ENCODE results near the gene TAB2. TPM values are rescaled to one million over a fixed set of nuclear protein-coding genes. Genes with fewer than 3 reads are reported as not detected.
"Not testable (repeated sequence)": the region's sequence is repeated elsewhere in the genome, so short reads cannot be mapped to it uniquely, and the experiment has no call there.

Gene TAB2
- total and polyA plus RNA-seq, 5 donors from 2014 or later, result 21.6 to 180 (median 22.3) TPM

GRCh38 chr6:149313861-149314260, 3.7 kb upstream of the TAB2 start:
- no peak overlapping the region for H3K27ac ChIP-seq (ENCODE audit: insufficient read depth, low read length, poor library complexity, severe bottlenecking)
- H3K4me3 Mint-ChIP-seq, result peak overlapping the region in 2 of 4 donors; percentile 13 to 64
- no peaks in the 10 kb centered on the region for H3K9me3 ChIP-seq (ENCODE audit: control insufficient read depth in 2 of 2, low read length in 2 of 2)
- no peaks in the 10 kb centered on the region for H3K27me3 Mint-ChIP-seq
- peaks cover 0 to 3% (median 0%) of the 10 kb centered on the region in 7 donors for H3K9me3 Mint-ChIP-seq
- peaks cover 0 to 21% (median 15%) of the 10 kb centered on the region in 4 donors for H3K4me1 Mint-ChIP-seq
- DNase-seq (no peak), ATAC-seq (ENCODE audit: low read depth in 2 of 2) (no peak)
- H3K4me1 ChIP-seq (ENCODE audit: control insufficient read depth, insufficient read depth, low read length, poor library complexity, severe bottlenecking), result peaks cover 14% of the 10 kb centered on the region
- H3K36me3 ChIP-seq (ENCODE audit: control insufficient read depth, insufficient read depth, low read length), result no peaks in the 10 kb centered on the region
- H3K4me3 ChIP-seq (ENCODE audit: low read depth, low read length), result no peak overlapping the region
- no peaks in the 10 kb centered on the region for H3K27me3 ChIP-seq (ENCODE audit: control insufficient read depth, insufficient read depth, low read length)
- no peak overlapping the region for H3K27ac Mint-ChIP-seq
- no peaks in the 10 kb centered on the region for H3K36me3 Mint-ChIP-seq

DNA sequence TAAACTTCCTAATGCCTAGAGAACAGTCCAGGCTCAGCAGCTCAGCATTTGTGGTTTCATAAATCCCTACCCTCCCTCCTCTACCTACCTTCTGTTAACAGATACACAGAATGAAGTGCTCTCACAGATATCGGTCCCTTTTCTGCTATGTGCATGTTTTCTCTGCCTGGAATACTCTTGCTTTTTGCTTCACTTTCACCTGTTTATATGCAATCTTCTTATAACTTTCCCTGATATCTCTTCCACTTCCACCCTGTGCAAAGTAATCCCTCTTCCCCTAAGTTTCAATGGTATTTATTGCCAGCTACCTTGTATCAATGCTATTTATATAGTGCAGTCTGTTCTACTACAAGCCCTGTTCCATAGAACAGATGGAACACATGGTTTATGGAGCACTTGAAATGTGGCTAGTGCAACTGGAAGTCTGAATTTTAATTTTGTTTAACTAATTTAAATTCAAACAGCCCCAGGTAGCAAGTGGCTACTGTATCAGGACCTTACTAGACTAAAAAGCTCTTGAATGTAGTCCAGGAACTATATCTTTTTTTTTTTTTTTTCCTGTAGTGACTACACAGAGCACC, 3.1 kb upstream of the TAB2 start:
- Histone ChIP-seq H3K9me3 (ENCODE audit: control insufficient read depth in 2 of 2, low read length in 2 of 2) (no peaks in the 10 kb centered on the region), H3K36me3 (ENCODE audit: control insufficient read depth, insufficient read depth, low read length) (no peaks in the 10 kb centered on the region), H3K27me3 (ENCODE audit: control insufficient read depth, insufficient read depth, low read length) (no peaks in the 10 kb centered on the region), H3K4me3 (ENCODE audit: low read depth, low read length) (no peak overlapping the region), H3K4me1 (ENCODE audit: control insufficient read depth, insufficient read depth, low read length, poor library complexity, severe bottlenecking) (peaks cover 19% of the 10 kb centered on the region), H3K27ac (ENCODE audit: insufficient read depth, low read length, poor library complexity, severe bottlenecking) (no peak overlapping the region)
- DNase-seq, result no peak
- peaks cover 0 to 22% (median 16%) of the 10 kb centered on the region in 4 donors for H3K4me1 Mint-ChIP-seq
- no peaks in the 10 kb centered on the region for H3K27me3 Mint-ChIP-seq
- no peak for ATAC-seq (ENCODE audit: low read depth in 2 of 2)
- H3K36me3 Mint-ChIP-seq, result no peaks in the 10 kb centered on the region
- H3K27ac Mint-ChIP-seq, result no peak overlapping the region
- peak overlapping the region in 2 of 4 donors; percentile 13 to 64 for H3K4me3 Mint-ChIP-seq
- peaks cover 0 to 3% (median 0%) of the 10 kb centered on the region in 7 donors for H3K9me3 Mint-ChIP-seq

- Mint-ChIP-seq H3K27me3 (no peaks in the 10 kb centered on the region), H3K36me3 (no peaks in the 10 kb centered on the region), H3K4me3 (peak overlapping the region; percentile 84 to 93 (median 86)), H3K4me1 (peaks cover under 1 to 34% (median 17%) of the 10 kb centered on the region in 4 donors), H3K27ac (peak overlapping the region; percentile 70 to 80 (median 71)), H3K9me3 (peaks cover 0 to 3% (median 0%) of the 10 kb centered on the region in 7 donors)
- Histone ChIP-seq H3K9me3 (ENCODE audit: control insufficient read depth in 2 of 2, low read length in 2 of 2) (no peaks in the 10 kb centered on the region), H3K36me3 (ENCODE audit: control insufficient read depth, insufficient read depth, low read length) (no peaks in the 10 kb centered on the region), H3K27ac (ENCODE audit: insufficient read depth, low read length, poor library complexity, severe bottlenecking) (peak overlapping the region; percentile 94), H3K4me3 (ENCODE audit: low read depth, low read length) (peak overlapping the region; percentile 88), H3K4me1 (ENCODE audit: control insufficient read depth, insufficient read depth, low read length, poor library complexity, severe bottlenecking) (peaks cover 36% of the 10 kb centered on the region), H3K27me3 (ENCODE audit: control insufficient read depth, insufficient read depth, low read length) (no peaks in the 10 kb centered on the region)
- ATAC-seq (ENCODE audit: low read depth in 2 of 2) (no peak), DNase-seq (no peak)
Measured at GRCh38 chr6:149316108-149316727, 1.3 kb upstream of the TAB2 start.

GRCh38 chr6:149316740-149317643, 520 bp upstream of the TAB2 start:
- ATAC-seq (ENCODE audit: low read depth in 2 of 2) (peak; percentile 78 to 82), DNase-seq (peak; percentile 86 to 97 (median 91))
- peaks cover 43% of the 10 kb centered on the region for H3K4me1 ChIP-seq (ENCODE audit: control insufficient read depth, insufficient read depth, low read length, poor library complexity, severe bottlenecking)
- H3K4me3 ChIP-seq (ENCODE audit: low read depth, low read length), result peak overlapping the region; percentile 88
- no peaks in the 10 kb centered on the region for H3K27me3 Mint-ChIP-seq
- H3K36me3 Mint-ChIP-seq, result no peaks in the 10 kb centered on the region
- H3K9me3 ChIP-seq (ENCODE audit: control insufficient read depth in 2 of 2, low read length in 2 of 2), result no peaks in the 10 kb centered on the region
- peak overlapping the region; percentile 84 to 93 (median 86) for H3K4me3 Mint-ChIP-seq
- peaks cover 8 to 42% (median 22%) of the 10 kb centered on the region in 4 donors for H3K4me1 Mint-ChIP-seq
- no peaks in the 10 kb centered on the region for H3K36me3 ChIP-seq (ENCODE audit: control insufficient read depth, insufficient read depth, low read length)
- H3K27ac Mint-ChIP-seq, result peak overlapping the region; percentile 70 to 80 (median 71)
- peak overlapping the region; percentile 94 for H3K27ac ChIP-seq (ENCODE audit: insufficient read depth, low read length, poor library complexity, severe bottlenecking)
- peaks cover 0 to 3% (median 0%) of the 10 kb centered on the region in 7 donors for H3K9me3 Mint-ChIP-seq
- no peaks in the 10 kb centered on the region for H3K27me3 ChIP-seq (ENCODE audit: control insufficient read depth, insufficient read depth, low read length)

GRCh38 chr6:149318581-149319286, 1.2 kb downstream of the TAB2 start:
- Histone ChIP-seq H3K9me3 (ENCODE audit: control insufficient read depth in 2 of 2, low read length in 2 of 2) (no peaks in the 10 kb centered on the region), H3K4me3 (ENCODE audit: low read depth, low read length) (peak overlapping the region; percentile 96), H3K36me3 (ENCODE audit: control insufficient read depth, insufficient read depth, low read length) (no peaks in the 10 kb centered on the region), H3K27ac (ENCODE audit: insufficient read depth, low read length, poor library complexity, severe bottlenecking) (peak overlapping the region; percentile 94), H3K27me3 (ENCODE audit: control insufficient read depth, insufficient read depth, low read length) (no peaks in the 10 kb centered on the region), H3K4me1 (ENCODE audit: control insufficient read depth, insufficient read depth, low read length, poor library complexity, severe bottlenecking) (peaks cover 61% of the 10 kb centered on the region)
- peaks cover 0 to 3% (median 0%) of the 10 kb centered on the region in 7 donors for H3K9me3 Mint-ChIP-seq
- peak overlapping the region; percentile 86 to 95 (median 93) for H3K27ac Mint-ChIP-seq
- no peaks in the 10 kb centered on the region for H3K27me3 Mint-ChIP-seq
- peak in 2 of 3 donors; percentile 56 to 88 for DNase-seq
- H3K4me3 Mint-ChIP-seq, result peak overlapping the region; percentile 91 to 98 (median 94)
- H3K36me3 Mint-ChIP-seq, result no peaks in the 10 kb centered on the region
- ATAC-seq (ENCODE audit: low read depth in 2 of 2), result peak; percentile 18 to 22
- H3K4me1 Mint-ChIP-seq, result peaks cover 24 to 49% (median 30%) of the 10 kb centered on the region in 4 donors

DNA sequence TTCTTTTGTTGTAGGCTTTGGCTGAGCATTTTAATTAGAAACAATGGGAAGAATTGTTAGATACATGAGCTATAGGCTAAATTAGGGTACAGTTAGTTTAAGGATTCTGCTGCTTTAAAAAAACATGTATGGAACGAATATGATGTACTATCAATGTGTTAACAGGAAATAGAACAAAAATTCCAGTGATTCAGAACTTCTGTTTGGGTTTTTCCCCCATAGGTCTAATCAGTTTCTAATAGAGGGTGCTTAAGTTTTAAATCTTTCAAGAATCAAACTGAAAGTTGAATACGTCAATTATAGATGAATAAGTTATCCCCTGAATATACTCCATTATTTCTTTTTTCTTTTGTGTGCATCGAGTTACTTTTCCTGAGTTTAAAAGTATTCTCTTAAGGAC, 1.9 kb downstream of the TAB2 start:
- DNase-seq, result peak in 1 of 3 donors; percentile 56
- peaks cover 66% of the 10 kb centered on the region for H3K4me1 ChIP-seq (ENCODE audit: control insufficient read depth, insufficient read depth, low read length, poor library complexity, severe bottlenecking)
- no peaks in the 10 kb centered on the region for H3K36me3 ChIP-seq (ENCODE audit: control insufficient read depth, insufficient read depth, low read length)
- H3K9me3 ChIP-seq (ENCODE audit: control insufficient read depth in 2 of 2, low read length in 2 of 2), result no peaks in the 10 kb centered on the region
- peak overlapping the region; percentile 94 for H3K27ac ChIP-seq (ENCODE audit: insufficient read depth, low read length, poor library complexity, severe bottlenecking)
- H3K4me3 ChIP-seq (ENCODE audit: low read depth, low read length), result peak overlapping the region; percentile 96
- H3K27me3 Mint-ChIP-seq, result no peaks in the 10 kb centered on the region
- H3K4me3 Mint-ChIP-seq, result peak overlapping the region; percentile 91 to 98 (median 94)
- H3K9me3 Mint-ChIP-seq, result peaks cover 0 to 3% (median 0%) of the 10 kb centered on the region in 7 donors
- ATAC-seq (ENCODE audit: low read depth in 2 of 2), result no peak
- H3K36me3 Mint-ChIP-seq, result no peaks in the 10 kb centered on the region
- H3K27me3 ChIP-seq (ENCODE audit: control insufficient read depth, insufficient read depth, low read length), result no peaks in the 10 kb centered on the region
- H3K4me1 Mint-ChIP-seq, result peaks cover 31 to 52% (median 35%) of the 10 kb centered on the region in 4 donors
- peak overlapping the region; percentile 86 to 95 (median 93) for H3K27ac Mint-ChIP-seq

- H3K9me3 ChIP-seq (ENCODE audit: control insufficient read depth in 2 of 2, low read length in 2 of 2); H3K36me3 Mint-ChIP-seq; H3K27me3 ChIP-seq (ENCODE audit: control insufficient read depth, insufficient read depth, low read length); ATAC-seq (ENCODE audit: low read depth in 2 of 2); H3K36me3 ChIP-seq (ENCODE audit: control insufficient read depth, insufficient read depth, low read length); H3K9me3 Mint-ChIP-seq; H3K27me3 Mint-ChIP-seq: not testable (repeated sequence)
- H3K4me1 Mint-ChIP-seq, result peaks cover 33 to 57% (median 40%) of the 10 kb centered on the region in 4 donors
- H3K4me3 ChIP-seq (ENCODE audit: low read depth, low read length), result peak overlapping the region; percentile 96
- peaks cover 72% of the 10 kb centered on the region for H3K4me1 ChIP-seq (ENCODE audit: control insufficient read depth, insufficient read depth, low read length, poor library complexity, severe bottlenecking)
- peak overlapping the region; percentile 91 to 98 (median 94) for H3K4me3 Mint-ChIP-seq
- DNase-seq, result peak in 1 of 3 donors; percentile 55
- H3K27ac Mint-ChIP-seq, result peak overlapping the region; percentile 86 to 95 (median 93)
- peak overlapping the region; percentile 94 for H3K27ac ChIP-seq (ENCODE audit: insufficient read depth, low read length, poor library complexity, severe bottlenecking)
Measured at GRCh38 chr6:149320016-149320415, 2.5 kb downstream of the TAB2 start.

Measured in CD4-positive, CD25-positive, alpha-beta regulatory T cell (primary cell).